ENCODE measurements around the gene TAS2R1. TPM values are rescaled to one million over a fixed set of nuclear protein-coding genes. Genes with fewer than 3 reads are reported as not detected.

TAS2R1 gene
- polyA plus RNA-seq, 1 donor (not counting 4 experiments of a cell fraction or from before 2014, with no cell fraction given): not detected

DNA sequence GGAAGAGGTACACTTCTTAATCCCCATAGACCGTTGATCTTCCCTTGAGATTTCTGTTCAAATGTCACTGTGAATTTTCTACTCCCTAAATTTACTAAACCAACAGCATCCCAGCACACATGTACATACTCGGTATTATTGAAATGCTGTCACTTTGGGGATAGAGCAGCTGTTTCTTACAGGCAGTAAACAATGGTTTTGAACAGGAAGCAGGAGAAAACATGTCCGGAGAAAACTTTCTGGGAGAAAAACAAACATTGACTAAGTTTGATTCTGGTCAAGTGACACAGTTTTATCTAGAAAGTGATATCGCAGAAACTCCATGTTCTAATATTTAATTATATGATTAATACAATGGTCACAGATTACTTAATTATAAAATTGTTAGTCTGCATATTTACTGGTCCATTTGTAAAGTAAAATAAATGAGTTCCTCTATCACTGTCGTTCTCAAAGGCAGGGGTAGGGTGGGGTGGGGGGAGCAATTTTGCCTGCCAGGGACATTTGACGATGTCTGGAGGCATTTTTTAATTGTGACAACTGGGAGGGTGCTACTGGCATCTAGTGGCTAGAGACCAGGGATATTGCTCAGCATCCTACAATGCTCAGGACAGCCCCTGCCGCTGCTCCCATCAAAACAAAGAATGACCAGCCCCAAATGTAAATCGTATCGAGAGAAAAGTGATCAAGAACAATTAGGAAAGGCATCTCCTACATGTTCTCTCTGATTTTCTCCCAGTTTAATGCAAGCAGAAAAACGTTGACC is 12.2 kb downstream of the TAS2R1 start:
- Histone ChIP-seq H3K27ac (ENCODE audit: control insufficient read depth, insufficient read depth, low read length) (no peak overlapping the region), H3K36me3 (ENCODE audit: control insufficient read depth in 2 of 2, extremely low read depth in 1 of 2, insufficient read depth in 2 of 2, low read length in 2 of 2) (no peaks in the 10 kb centered on the region), H3K27me3 (ENCODE audit: control insufficient read depth, extremely low read depth, insufficient read depth, low read length) (no peaks in the 10 kb centered on the region), H3K79me2 (ENCODE audit: control insufficient read depth, insufficient read depth, low read length) (no peaks in the 10 kb centered on the region), H3K9me1 (ENCODE audit: control insufficient read depth, extremely low read depth, insufficient read depth, low read length) (no peaks in the 10 kb centered on the region), H4K20me1 (ENCODE audit: control insufficient read depth, extremely low read depth, insufficient read depth, low read length) (no peaks in the 10 kb centered on the region), H3K9me3 (ENCODE audit: control insufficient read depth, low read depth, low read length) (no peaks in the 10 kb centered on the region), H2AFZ (ENCODE audit: control insufficient read depth, low read length) (no peak overlapping the region), H3K4me2 (ENCODE audit: control insufficient read depth, extremely low read depth, insufficient read depth, low read depth, low read length) (no peak overlapping the region), H3K9ac (ENCODE audit: control insufficient read depth, extremely low read depth, insufficient read depth, low read length) (no peak overlapping the region), H3K4me3 (ENCODE audit: control insufficient read depth in 2 of 3, extremely low read depth in 1 of 3, insufficient read depth in 2 of 3, low read depth in 1 of 3, low read length in 3 of 3) (no peak overlapping the region), H3K4me1 (ENCODE audit: control insufficient read depth, extremely low read depth, insufficient read depth, low read length) (no peaks in the 10 kb centered on the region)
- DNase-seq (ENCODE audit: low read depth, low spot score): no peak
- no peak for TF ChIP-seq EZH2 (IDR thresholded peaks at IDR 0.05; ENCODE audit: low read length)
- TF ChIP-seq, protein P1, sequence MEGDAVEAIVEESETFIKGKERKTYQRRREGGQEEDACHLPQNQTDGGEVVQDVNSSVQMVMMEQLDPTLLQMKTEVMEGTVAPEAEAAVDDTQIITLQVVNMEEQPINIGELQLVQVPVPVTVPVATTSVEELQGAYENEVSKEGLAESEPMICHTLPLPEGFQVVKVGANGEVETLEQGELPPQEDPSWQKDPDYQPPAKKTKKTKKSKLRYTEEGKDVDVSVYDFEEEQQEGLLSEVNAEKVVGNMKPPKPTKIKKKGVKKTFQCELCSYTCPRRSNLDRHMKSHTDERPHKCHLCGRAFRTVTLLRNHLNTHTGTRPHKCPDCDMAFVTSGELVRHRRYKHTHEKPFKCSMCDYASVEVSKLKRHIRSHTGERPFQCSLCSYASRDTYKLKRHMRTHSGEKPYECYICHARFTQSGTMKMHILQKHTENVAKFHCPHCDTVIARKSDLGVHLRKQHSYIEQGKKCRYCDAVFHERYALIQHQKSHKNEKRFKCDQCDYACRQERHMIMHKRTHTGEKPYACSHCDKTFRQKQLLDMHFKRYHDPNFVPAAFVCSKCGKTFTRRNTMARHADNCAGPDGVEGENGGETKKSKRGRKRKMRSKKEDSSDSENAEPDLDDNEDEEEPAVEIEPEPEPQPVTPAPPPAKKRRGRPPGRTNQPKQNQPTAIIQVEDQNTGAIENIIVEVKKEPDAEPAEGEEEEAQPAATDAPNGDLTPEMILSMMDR (optimal IDR thresholded peaks at IDR 0.05 in 1 of 3, IDR thresholded peaks at IDR 0.05 in 1 of 3, conservative IDR thresholded peaks at IDR 0.05 in 1 of 3; ENCODE audit: extremely low read depth in 1 of 3, insufficient read depth in 2 of 3, low read length in 3 of 3): no peak
- FAIRE-seq: no peak
- dilution Hi-C loops (cut with MboI; ENCODE audit: extremely low pct_ligation_motif_present, low sequenced_read_pairs): no loop called here

DNA sequence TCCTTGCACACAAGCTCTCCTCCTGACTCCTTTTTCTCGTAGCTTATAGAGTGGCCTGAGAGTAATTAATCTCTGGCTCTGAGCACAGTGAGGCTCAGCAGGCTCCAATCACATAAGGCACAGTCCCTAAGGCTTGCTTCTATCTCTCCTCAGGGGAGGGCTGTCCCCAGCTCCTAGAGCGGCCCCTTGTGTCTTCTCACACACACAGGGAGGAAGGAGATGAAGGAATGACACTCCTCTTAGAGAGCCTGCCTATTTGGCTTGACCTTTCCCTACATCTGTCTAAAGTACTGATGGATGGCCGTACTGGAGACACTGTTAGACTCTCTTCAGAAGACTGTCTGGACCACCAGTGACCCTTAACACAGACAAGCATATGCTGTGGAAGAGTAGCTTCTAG is 12.9 kb downstream of the TAS2R1 start:
- H4K20me1 ChIP-seq (ENCODE audit: control insufficient read depth, extremely low read depth, insufficient read depth, low read length): no peaks in the 10 kb centered on the region
- no peaks in the 10 kb centered on the region for H3K36me3 ChIP-seq (ENCODE audit: control insufficient read depth in 2 of 2, extremely low read depth in 1 of 2, insufficient read depth in 2 of 2, low read length in 2 of 2)
- no peaks in the 10 kb centered on the region for H3K79me2 ChIP-seq (ENCODE audit: control insufficient read depth, insufficient read depth, low read length)
- H3K27me3 ChIP-seq (ENCODE audit: control insufficient read depth, extremely low read depth, insufficient read depth, low read length): no peaks in the 10 kb centered on the region
- H3K9me1 ChIP-seq (ENCODE audit: control insufficient read depth, extremely low read depth, insufficient read depth, low read length): no peaks in the 10 kb centered on the region
- H2AFZ ChIP-seq (ENCODE audit: control insufficient read depth, low read length): no peak overlapping the region
- TF ChIP-seq, protein P1 (optimal IDR thresholded peaks at IDR 0.05 in 1 of 3, IDR thresholded peaks at IDR 0.05 in 1 of 3, conservative IDR thresholded peaks at IDR 0.05 in 1 of 3; ENCODE audit: extremely low read depth in 1 of 3, insufficient read depth in 2 of 3, low read length in 3 of 3): no peak
- H3K27ac ChIP-seq (ENCODE audit: control insufficient read depth, insufficient read depth, low read length): no peak overlapping the region
- DNase-seq (ENCODE audit: low read depth, low spot score): no peak
- H3K9me3 ChIP-seq (ENCODE audit: control insufficient read depth, low read depth, low read length): no peaks in the 10 kb centered on the region
- no peaks in the 10 kb centered on the region for H3K4me1 ChIP-seq (ENCODE audit: control insufficient read depth, extremely low read depth, insufficient read depth, low read length)
- no peak overlapping the region for H3K4me3 ChIP-seq (ENCODE audit: control insufficient read depth in 2 of 3, extremely low read depth in 1 of 3, insufficient read depth in 2 of 3, low read depth in 1 of 3, low read length in 3 of 3)
- dilution Hi-C loops (cut with MboI; ENCODE audit: extremely low pct_ligation_motif_present, low sequenced_read_pairs): no loop called here
- H3K4me2 ChIP-seq (ENCODE audit: control insufficient read depth, extremely low read depth, insufficient read depth, low read depth, low read length): no peak overlapping the region
- FAIRE-seq: no peak
- no peak overlapping the region for H3K9ac ChIP-seq (ENCODE audit: control insufficient read depth, extremely low read depth, insufficient read depth, low read length)
